Measurements from ENCODE around the gene ZNF207. TPM values are rescaled to one million over a fixed set of nuclear protein-coding genes. Genes with fewer than 3 reads are reported as not detected.

The ZNF207 gene
- total and polyA plus RNA-seq, 2 of the 8 experiments (the other 6 are each of a cell fraction or from before 2014, with no cell fraction given): 268 to 286 TPM

DNA sequence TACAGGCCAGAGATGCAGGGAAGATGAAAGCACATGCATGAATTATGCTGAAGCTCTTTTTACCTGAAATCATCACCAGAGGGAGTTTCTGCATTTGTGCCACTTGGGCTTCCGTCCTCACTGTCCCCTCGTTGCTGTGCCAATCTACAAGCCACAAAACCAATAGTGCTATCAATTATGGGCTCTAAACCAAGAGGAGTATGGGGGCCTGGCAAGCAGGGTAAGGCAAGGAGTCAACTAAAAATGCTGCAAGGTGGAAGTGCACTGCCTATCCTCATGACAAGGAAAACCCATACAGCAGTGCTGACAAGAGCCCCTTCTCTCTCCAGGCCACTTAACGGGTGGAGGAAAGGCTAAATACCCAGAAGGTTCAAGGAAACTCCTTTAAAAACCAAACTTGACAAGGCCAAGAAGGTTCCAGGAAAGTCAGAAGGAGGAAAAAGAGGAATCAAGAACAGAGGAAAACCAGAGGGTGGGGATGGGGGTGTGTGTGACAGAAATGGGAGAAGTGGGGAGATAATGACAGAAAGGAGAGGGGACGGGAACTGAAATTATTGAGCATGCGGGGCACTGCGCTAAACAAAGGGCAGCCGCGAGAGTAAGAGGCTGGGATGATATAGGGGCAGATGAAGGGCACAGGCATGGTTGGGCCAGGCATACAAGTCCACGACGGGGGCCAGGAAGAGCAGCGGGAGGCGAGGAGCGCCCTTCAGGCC lies 8.7 kb upstream of the ZNF207 start:
- peak overlapping the region; percentile 75 for H2BK5ac ChIP-seq (ENCODE audit: low read depth, low read length)
- H3K4me2 ChIP-seq (ENCODE audit: insufficient read depth in 1 of 2, low read depth in 2 of 2, low read length in 2 of 2): peak overlapping the region; percentile 91 to 97
- CTCF ChIA-PET (ENCODE audit: partially characterized antibody): interaction anchor here (0.8 to 2.8 kb wide), 4 partner anchors 13 to 79 kb away, joined by 3 to 16 read pairs (median 4); no protein-coding TSS in a partner anchor
- H2BK120ac ChIP-seq (replicated peaks; ENCODE audit: low read depth, low read length): no peak overlapping the region
- peak overlapping the region; percentile 46; the same call in 1 of the 2 replicates for H2AFZ ChIP-seq (ENCODE audit: low read length)
- H3K18ac ChIP-seq (ENCODE audit: extremely low read depth, low read length): peak overlapping the region; percentile 90
- H3K36me3 ChIP-seq (ENCODE audit: control insufficient read depth in 2 of 4, insufficient read depth in 4 of 4, low read length in 3 of 4): peaks cover 0 to 25% (median 10%) of the 10 kb centered on the region in 4 experiments; a peak in 5 of 8 replicates
- no peak overlapping the region for H3K56ac ChIP-seq (replicated peaks; ENCODE audit: insufficient read length, low read depth, low read length)
- no peak overlapping the region for H2BK20ac ChIP-seq (ENCODE audit: low read length)
- H3K4me1 ChIP-seq (replicated peaks in 1 of 4; ENCODE audit: control insufficient read depth in 3 of 4, insufficient read depth in 4 of 4, low read length in 3 of 4): peaks cover 0 to 4% (median under 1%) of the 10 kb centered on the region in 4 experiments; a peak in 2 of 7 replicates
- H4K91ac ChIP-seq (replicated peaks; ENCODE audit: insufficient read length, low read length): peak overlapping the region; percentile 82
- H2AK5ac ChIP-seq (ENCODE audit: low read depth, low read length): peak overlapping the region; percentile 90
- no peak overlapping the region; the same call in 1 of the 2 replicates for H2BK15ac ChIP-seq (ENCODE audit: low read length)
- no peaks in the 10 kb centered on the region for H3K79me1 ChIP-seq (ENCODE audit: low read depth, low read length)
- no peaks in the 10 kb centered on the region for H3K9me3 ChIP-seq (ENCODE audit: insufficient read depth in 2 of 2, low read depth in 1 of 2, low read length in 1 of 2)
- peak overlapping the region; percentile 27 for H4K5ac ChIP-seq (ENCODE audit: insufficient read length, low read depth, low read length)
- H2BK12ac ChIP-seq (ENCODE audit: low read depth, low read length): no peak overlapping the region
- H3K9ac ChIP-seq (replicated peaks in 1 of 4; ENCODE audit: extremely low read depth in 1 of 4, low read depth in 3 of 4, low read length in 3 of 4): peak overlapping the region; percentile 45 to 93 (median 84)
- H4K8ac ChIP-seq (ENCODE audit: extremely low read depth, insufficient read depth, low read length): no peak overlapping the region
- POLR2A ChIA-PET (ENCODE audit: partially characterized antibody): interaction anchor here (0.6 to 4.4 kb wide), 8 partner anchors 10 to 103 kb away, joined by 3 to 26 read pairs (median 4); partner anchors contain the start of gene PSMD11
- H3K14ac ChIP-seq (ENCODE audit: insufficient read length): no peak overlapping the region
- H4K20me1 ChIP-seq (replicated peaks in 1 of 2; ENCODE audit: control insufficient read depth in 1 of 2, insufficient read depth in 2 of 2, low read length in 2 of 2): no peaks in the 10 kb centered on the region
- DNase-seq (ENCODE audit: low read depth in 1 of 2, low spot score in 2 of 2) (no peak), FAIRE-seq (no peak)
- H3K4me3 ChIP-seq (ENCODE audit: extremely low read depth in 1 of 4, insufficient read depth in 2 of 4, low read depth in 3 of 4, low read length in 4 of 4): peak overlapping the region; percentile 52 to 89 (median 80)
- peaks cover 7% of the 10 kb centered on the region; the same call in 1 of the 2 replicates for H3K23me2 ChIP-seq (ENCODE audit: low read depth, low read length)
- no peak overlapping the region for H3K23ac ChIP-seq (ENCODE audit: insufficient read length)
- H3K4ac ChIP-seq (replicated peaks; ENCODE audit: insufficient read length, low read depth, low read length): no peak overlapping the region
- 17% methylated on average over 12 of the region's 13 CpGs; no CpG with 5 or more reads in 1 of the 2 experiments for WGBS, 2 experiments (ENCODE audit: extremely low coverage in 1 of 2, insufficient coverage in 1 of 2, insufficient read length in 1 of 2, insufficient replicate concordance in 2 of 2, low coverage in 1 of 2, low lambda C conversion rate in 2 of 2, missing lambda C conversion rate in 1 of 2)
- H3K27me3 ChIP-seq (replicated peaks in 1 of 4; ENCODE audit: control insufficient read depth in 3 of 4, extremely low read depth in 1 of 4, insufficient read depth in 3 of 4, low read length in 3 of 4): no peaks in the 10 kb centered on the region
- peak overlapping the region; percentile 55; the same call in 1 of the 2 replicates for H3K27ac ChIP-seq (ENCODE audit: low read depth, low read length)
- no peaks in the 10 kb centered on the region for H3K79me2 ChIP-seq (ENCODE audit: control insufficient read depth in 1 of 2, insufficient read depth in 2 of 2, low read length in 2 of 2)
- TF ChIP-seq, protein P1, sequence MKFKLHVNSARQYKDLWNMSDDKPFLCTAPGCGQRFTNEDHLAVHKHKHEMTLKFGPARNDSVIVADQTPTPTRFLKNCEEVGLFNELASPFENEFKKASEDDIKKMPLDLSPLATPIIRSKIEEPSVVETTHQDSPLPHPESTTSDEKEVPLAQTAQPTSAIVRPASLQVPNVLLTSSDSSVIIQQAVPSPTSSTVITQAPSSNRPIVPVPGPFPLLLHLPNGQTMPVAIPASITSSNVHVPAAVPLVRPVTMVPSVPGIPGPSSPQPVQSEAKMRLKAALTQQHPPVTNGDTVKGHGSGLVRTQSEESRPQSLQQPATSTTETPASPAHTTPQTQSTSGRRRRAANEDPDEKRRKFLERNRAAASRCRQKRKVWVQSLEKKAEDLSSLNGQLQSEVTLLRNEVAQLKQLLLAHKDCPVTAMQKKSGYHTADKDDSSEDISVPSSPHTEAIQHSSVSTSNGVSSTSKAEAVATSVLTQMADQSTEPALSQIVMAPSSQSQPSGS (IDR thresholded peaks at IDR 0.05; ENCODE audit: low read length): no peak
- TF ChIP-seq CREB1 (IDR thresholded peaks at IDR 0.05): no peak
- no peak for TF ChIP-seq SAP30 (IDR thresholded peaks at IDR 0.05; ENCODE audit: insufficient read depth, insufficient replicate concordance, low read length)
- no peak for TF ChIP-seq BCL11A (IDR thresholded peaks at IDR 0.05; ENCODE audit: low read depth in 2 of 2, low read length in 2 of 2)
- no peak for TF ChIP-seq CBX8 (IDR thresholded peaks at IDR 0.05; ENCODE audit: borderline replicate concordance, low read depth, low read length)
- TF ChIP-seq NANOG (IDR thresholded peaks at IDR 0.05; ENCODE audit: insufficient read depth, low read depth, low read length, poor library complexity, severe bottlenecking): no peak
- TF ChIP-seq SIRT6 (IDR thresholded peaks at IDR 0.05; ENCODE audit: low read length): no peak
- no peak for TF ChIP-seq CEBPB (IDR thresholded peaks at IDR 0.05; ENCODE audit: low read depth, low read length)
- no peak for TF ChIP-seq RXRA (IDR thresholded peaks at IDR 0.05; ENCODE audit: insufficient read depth, low read depth, low read length)
